HCT116 (cell line): ENCODE measurements around the gene CDKAL1. TPM values are rescaled to one million over a fixed set of nuclear protein-coding genes. Genes with fewer than 3 reads are reported as not detected.

Source experiments
- ATAC-seq: fragments of 200-7000 bp; cut with Tn5 transposase; 2 replicates; pipeline ENCODE4 v1.9.1; 2020; ENCODE audit warnings: mild to moderate bottlenecking, moderate library complexity
- BruUV-seq: library from RNA; stranded (reverse); fragments of 400-500 nt; replicated peaks from 2 replicates; lab custom pipeline; 2021; lab: Mats Ljungman, UMichigan
- CTCF ChIA-PET: fragments of 300-600 bp; sonication (Branson Sonifier 250); formaldehyde crosslinking; loops from one replicate; lab custom pipeline; 2021; ENCODE audit warnings: antibody characterized with exemption; lab: Charles Lee
- POLR2A ChIA-PET: fragments of 300-600, 350-600 bp; sonication (Branson Sonifier 250); formaldehyde crosslinking; loops from one replicate; lab custom pipeline; 2021; ENCODE audit warnings: antibody characterized with exemption; lab: Charles Lee
- RAD21 ChIA-PET, 2 experiments: fragments of 300-600 bp; sonication (Branson Sonifier 250); formaldehyde crosslinking; loops; one replicate each; lab custom pipeline; 2023; ENCODE audit warnings: low total read pairs in 2 of 2; ENCODE audit not compliant: uncharacterized antibody in 2 of 2, unreplicated experiment in 2 of 2, low non-redundant PET in 1 of 2; lab: Charles Lee
- DNase-seq: peaks from one replicate; pipeline ENCODE4 v3.0.0-alpha.2; 2010; ENCODE audit warnings: low read depth, low spot score
- H2AFZ ChIP-seq: fragments of 200-600 bp; shearing (Covaris generic), sonication (generic); 2 replicates; pipeline ENCODE4 v1.6.1; 2017; ENCODE audit warnings: low read depth, mixed run types, mixed read lengths, antibody characterized with exemption, low read length; ENCODE audit not compliant: poor library complexity, severe bottlenecking
- H3K27ac ChIP-seq: 2 replicates; pipeline ENCODE4 v1.5.1; 2012; ENCODE audit warnings: low read depth, low read length
- H3K27me3 ChIP-seq: fragments of 200-600 bp; sonication (generic); 2 replicates; pipeline ENCODE4 v1.6.1; 2016; ENCODE audit warnings: mixed run types, low read length, mixed read lengths; ENCODE audit not compliant: insufficient read depth
- H3K36me3 ChIP-seq, 2 experiments: fragments of 200-500 bp in 1 of 2; fragments of 200-600 bp in 1 of 2; sonication (Bioruptor generic) in 1 of 2; sonication (generic) in 1 of 2; 2 replicates each; pipeline versions ENCODE4 v1.5.1 to v1.6.1; 2014 to 2016; ENCODE audit warnings: low read length in 2 of 2, inconsistent platforms in 1 of 2, mixed read lengths in 1 of 2, mixed run types in 1 of 2; ENCODE audit not compliant: insufficient read depth in 2 of 2, control insufficient read depth in 1 of 2
- H3K4me1 ChIP-seq, 2 experiments: fragments of 200-600 bp in 1 of 2; sonication (generic) in 1 of 2; 2 replicates each; pipeline versions ENCODE4 v1.5.1 to v1.6.1; 2012 to 2017; ENCODE audit warnings: low read length in 2 of 2, inconsistent platforms in 1 of 2, mild to moderate bottlenecking in 1 of 2, mixed read lengths in 1 of 2, mixed run types in 1 of 2, moderate library complexity in 1 of 2; ENCODE audit not compliant: insufficient read depth in 2 of 2, control insufficient read depth in 1 of 2
- H3K4me2 ChIP-seq: fragments of 200-600 bp; sonication (generic); 2 replicates; pipeline ENCODE4 v1.6.1; 2017; ENCODE audit warnings: mixed run types, low read length, mixed read lengths
- H3K4me3 ChIP-seq, 2 experiments: fragments of 200-600 bp in 1 of 2; sonication (generic) in 1 of 2; replicated peaks in 1 of 2; 2 replicates each; pipeline ENCODE4 v1.5.1; 2011 to 2016; ENCODE audit warnings: low read length in 2 of 2, control low read depth in 1 of 2, low read depth in 1 of 2, mild to moderate bottlenecking in 1 of 2, mixed read lengths in 1 of 2, mixed run types in 1 of 2
- H3K79me2 ChIP-seq: fragments of 200-600 bp; sonication (generic); 2 replicates; pipeline ENCODE4 v1.6.1; 2017; ENCODE audit warnings: mild to moderate bottlenecking, mixed run types, low read length, moderate library complexity, mixed read lengths; ENCODE audit not compliant: insufficient read depth
- H3K9ac ChIP-seq: fragments of 200-600 bp; sonication (generic); 2 replicates; pipeline ENCODE4 v1.6.1; 2016; ENCODE audit warnings: low read length, mixed read lengths
- H3K9me2 ChIP-seq: fragments of 200-600 bp; sonication (generic), shearing (Covaris generic); 2 replicates; pipeline ENCODE4 v1.6.1; 2017; ENCODE audit warnings: mixed run types, mild to moderate bottlenecking, moderate library complexity; ENCODE audit not compliant: insufficient read depth
- H3K9me3 ChIP-seq, 2 experiments: fragments of 200-500 bp in 1 of 2; fragments of 200-600 bp in 1 of 2; sonication (Bioruptor generic) in 1 of 2; sonication (generic) in 1 of 2; 2 replicates each; pipeline ENCODE4 v1.6.1; 2014 to 2017; ENCODE audit warnings: low read length in 2 of 2, mixed read lengths in 2 of 2, inconsistent platforms in 1 of 2, low read depth in 1 of 2, mild to moderate bottlenecking in 1 of 2, mixed run types in 1 of 2, moderate library complexity in 1 of 2; ENCODE audit not compliant: control insufficient read depth in 1 of 2, insufficient read depth in 1 of 2
- H4K20me1 ChIP-seq: fragments of 200-600 bp; sonication (generic), shearing (Covaris generic); 2 replicates; pipeline ENCODE4 v1.6.1; 2017; ENCODE audit warnings: mixed run types, mild to moderate bottlenecking, moderate library complexity; ENCODE audit not compliant: insufficient read depth
- CBX3 ChIP-seq: IDR thresholded peaks from 2 replicates; pipeline ENCODE4 v1.6.1; 2012; ENCODE audit warnings: low read depth
- CEBPB ChIP-seq: IDR thresholded peaks from 2 replicates; pipeline ENCODE4 v1.6.1; 2012; ENCODE audit warnings: low read depth
- ELF1 ChIP-seq: IDR thresholded peaks from 2 replicates; pipeline ENCODE4 v1.6.1; 2012; ENCODE audit warnings: low read depth, borderline replicate concordance
- EZH2 ChIP-seq: fragments of 200-600 bp; sonication (generic); IDR thresholded peaks from 2 replicates; pipeline ENCODE4 v1.6.1; 2017; ENCODE audit warnings: antibody characterized with exemption, mixed run types
- EZH2phosphoT487 ChIP-seq: fragments of 200-600 bp; IDR thresholded peaks from 2 replicates; pipeline ENCODE4 v1.6.1; 2018; ENCODE audit warnings: antibody characterized with exemption, borderline replicate concordance
- POLR2AphosphoS5 ChIP-seq: IDR thresholded peaks from 2 replicates; pipeline ENCODE4 v1.6.1; 2011; ENCODE audit warnings: mild to moderate bottlenecking, low read depth, low read length, moderate library complexity
- RAD21 ChIP-seq: IDR thresholded peaks from 2 replicates; pipeline ENCODE4 v1.6.1; 2012; ENCODE audit warnings: low read depth, mild to moderate bottlenecking
- SP1 ChIP-seq: IDR thresholded peaks from 2 replicates; pipeline ENCODE4 v1.6.1; 2012; ENCODE audit warnings: low read depth
- SRF ChIP-seq: IDR thresholded peaks from 2 replicates; pipeline ENCODE4 v1.6.1; 2012; ENCODE audit warnings: low read depth
- YY1 ChIP-seq: IDR thresholded peaks from 2 replicates; pipeline ENCODE4 v1.6.1; 2011; ENCODE audit warnings: low read length, low read depth, moderate library complexity, mild to moderate bottlenecking; ENCODE audit not compliant: insufficient replicate concordance; ENCODE audit errors: extremely low read depth
- ZFX ChIP-seq: fragments of 450-650 bp; IDR thresholded peaks from 2 replicates; pipeline ENCODE4 v1.6.1; 2017
- ZNF274 ChIP-seq: fragments of 200-500 bp; sonication (Bioruptor generic); IDR thresholded peaks from 2 replicates; pipeline ENCODE4 v1.6.1; 2014; ENCODE audit warnings: mild to moderate bottlenecking, low read depth, low read length, inconsistent platforms
- intact Hi-C: fragments of 100-400 bp; cut with micrococcal nuclease; formaldehyde crosslinking; loops from 2 replicates; pipeline ENCODE4 v1.10.0; 2022
- total RNA-seq: library from RNA; stranded (reverse); gene quantifications from one replicate; pipeline ENCODE4 v1.2.1, GENCODE V29; 2021; ENCODE audit not compliant: unreplicated experiment
- TF ChIP-seq, protein P1 (sequence below), 3 experiments: fragments of 200-600 bp in 1 of 3; sonication (generic) in 1 of 3; IDR thresholded peaks in 2 of 3; conservative IDR thresholded peaks in 1 of 3; 2 replicates each; pipeline ENCODE4 v1.5.1; 2012 to 2017; ENCODE audit warnings: low read depth in 2 of 3, low read length in 2 of 3, antibody characterized with exemption in 1 of 3, borderline replicate concordance in 1 of 3, control low read depth in 1 of 3, mild to moderate bottlenecking in 1 of 3, mixed read lengths in 1 of 3, mixed run types in 1 of 3, moderate library complexity in 1 of 3; ENCODE audit not compliant: insufficient read depth in 1 of 3
- TF ChIP-seq, protein P2 (sequence below): IDR thresholded peaks from 2 replicates; pipeline ENCODE4 v1.6.1; 2012
- TF ChIP-seq, protein P3 (sequence below): IDR thresholded peaks from 2 replicates; pipeline ENCODE4 v1.6.1; 2012; ENCODE audit warnings: low read depth
- TF ChIP-seq, protein P4 (sequence below): IDR thresholded peaks from 2 replicates; pipeline ENCODE4 v1.6.1; 2011; ENCODE audit warnings: mild to moderate bottlenecking, low read length, moderate library complexity; ENCODE audit not compliant: insufficient replicate concordance; ENCODE audit errors: extremely low read depth

CDKAL1 gene
- total RNA-seq, 1 experiment from 2014 or later = 14.9 TPM

DNA sequence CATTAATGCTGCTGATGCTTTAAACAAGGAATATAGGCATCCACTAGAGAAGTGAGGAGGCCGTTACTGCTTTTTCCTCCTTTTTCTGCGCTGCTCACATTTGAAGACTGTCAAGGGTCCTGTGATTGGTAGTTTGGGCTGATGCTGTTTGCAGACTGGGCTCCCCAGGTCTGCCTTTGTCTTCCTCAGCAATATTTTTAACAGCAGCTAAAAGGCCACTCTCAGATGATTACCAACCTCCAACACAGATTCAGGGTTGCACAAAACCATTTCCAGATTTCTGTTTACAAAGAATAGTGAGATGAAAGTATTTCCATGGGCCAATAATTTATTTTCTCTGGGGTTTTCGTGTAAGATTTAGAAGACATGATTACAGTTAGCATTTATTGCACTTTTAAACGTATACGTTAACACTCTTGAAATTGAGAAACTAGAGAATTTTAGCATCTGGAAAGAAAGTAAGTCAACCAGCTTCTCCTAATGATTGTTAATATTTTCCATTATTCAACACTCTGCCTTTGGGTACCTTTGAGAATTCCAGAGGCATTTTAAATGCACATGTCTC, 584.0 kb downstream of the CDKAL1 start:
- TF ChIP-seq EZH2phosphoT487 (no peak), YY1 (no peak), CEBPB (no peak), SRF (no peak), EZH2 (no peak), POLR2AphosphoS5 (no peak), ZFX (no peak), CBX3 (no peak), ELF1 (no peak), ZNF274 (no peak), RAD21 (no peak), SP1 (no peak)
- TF ChIP-seq, protein P1, sequence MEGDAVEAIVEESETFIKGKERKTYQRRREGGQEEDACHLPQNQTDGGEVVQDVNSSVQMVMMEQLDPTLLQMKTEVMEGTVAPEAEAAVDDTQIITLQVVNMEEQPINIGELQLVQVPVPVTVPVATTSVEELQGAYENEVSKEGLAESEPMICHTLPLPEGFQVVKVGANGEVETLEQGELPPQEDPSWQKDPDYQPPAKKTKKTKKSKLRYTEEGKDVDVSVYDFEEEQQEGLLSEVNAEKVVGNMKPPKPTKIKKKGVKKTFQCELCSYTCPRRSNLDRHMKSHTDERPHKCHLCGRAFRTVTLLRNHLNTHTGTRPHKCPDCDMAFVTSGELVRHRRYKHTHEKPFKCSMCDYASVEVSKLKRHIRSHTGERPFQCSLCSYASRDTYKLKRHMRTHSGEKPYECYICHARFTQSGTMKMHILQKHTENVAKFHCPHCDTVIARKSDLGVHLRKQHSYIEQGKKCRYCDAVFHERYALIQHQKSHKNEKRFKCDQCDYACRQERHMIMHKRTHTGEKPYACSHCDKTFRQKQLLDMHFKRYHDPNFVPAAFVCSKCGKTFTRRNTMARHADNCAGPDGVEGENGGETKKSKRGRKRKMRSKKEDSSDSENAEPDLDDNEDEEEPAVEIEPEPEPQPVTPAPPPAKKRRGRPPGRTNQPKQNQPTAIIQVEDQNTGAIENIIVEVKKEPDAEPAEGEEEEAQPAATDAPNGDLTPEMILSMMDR (IDR thresholded peaks at IDR 0.05 in 2 of 3, conservative IDR thresholded peaks at IDR 0.05 in 1 of 3; ENCODE audit: borderline replicate concordance in 1 of 3, insufficient read depth in 1 of 3, low read depth in 2 of 3, low read length in 2 of 3) = no peak
- TF ChIP-seq, protein P2, sequence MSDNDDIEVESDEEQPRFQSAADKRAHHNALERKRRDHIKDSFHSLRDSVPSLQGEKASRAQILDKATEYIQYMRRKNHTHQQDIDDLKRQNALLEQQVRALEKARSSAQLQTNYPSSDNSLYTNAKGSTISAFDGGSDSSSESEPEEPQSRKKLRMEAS = no peak
- TF ChIP-seq, protein P3, sequence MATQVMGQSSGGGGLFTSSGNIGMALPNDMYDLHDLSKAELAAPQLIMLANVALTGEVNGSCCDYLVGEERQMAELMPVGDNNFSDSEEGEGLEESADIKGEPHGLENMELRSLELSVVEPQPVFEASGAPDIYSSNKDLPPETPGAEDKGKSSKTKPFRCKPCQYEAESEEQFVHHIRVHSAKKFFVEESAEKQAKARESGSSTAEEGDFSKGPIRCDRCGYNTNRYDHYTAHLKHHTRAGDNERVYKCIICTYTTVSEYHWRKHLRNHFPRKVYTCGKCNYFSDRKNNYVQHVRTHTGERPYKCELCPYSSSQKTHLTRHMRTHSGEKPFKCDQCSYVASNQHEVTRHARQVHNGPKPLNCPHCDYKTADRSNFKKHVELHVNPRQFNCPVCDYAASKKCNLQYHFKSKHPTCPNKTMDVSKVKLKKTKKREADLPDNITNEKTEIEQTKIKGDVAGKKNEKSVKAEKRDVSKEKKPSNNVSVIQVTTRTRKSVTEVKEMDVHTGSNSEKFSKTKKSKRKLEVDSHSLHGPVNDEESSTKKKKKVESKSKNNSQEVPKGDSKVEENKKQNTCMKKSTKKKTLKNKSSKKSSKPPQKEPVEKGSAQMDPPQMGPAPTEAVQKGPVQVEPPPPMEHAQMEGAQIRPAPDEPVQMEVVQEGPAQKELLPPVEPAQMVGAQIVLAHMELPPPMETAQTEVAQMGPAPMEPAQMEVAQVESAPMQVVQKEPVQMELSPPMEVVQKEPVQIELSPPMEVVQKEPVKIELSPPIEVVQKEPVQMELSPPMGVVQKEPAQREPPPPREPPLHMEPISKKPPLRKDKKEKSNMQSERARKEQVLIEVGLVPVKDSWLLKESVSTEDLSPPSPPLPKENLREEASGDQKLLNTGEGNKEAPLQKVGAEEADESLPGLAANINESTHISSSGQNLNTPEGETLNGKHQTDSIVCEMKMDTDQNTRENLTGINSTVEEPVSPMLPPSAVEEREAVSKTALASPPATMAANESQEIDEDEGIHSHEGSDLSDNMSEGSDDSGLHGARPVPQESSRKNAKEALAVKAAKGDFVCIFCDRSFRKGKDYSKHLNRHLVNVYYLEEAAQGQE = no peak
- TF ChIP-seq, protein P4, sequence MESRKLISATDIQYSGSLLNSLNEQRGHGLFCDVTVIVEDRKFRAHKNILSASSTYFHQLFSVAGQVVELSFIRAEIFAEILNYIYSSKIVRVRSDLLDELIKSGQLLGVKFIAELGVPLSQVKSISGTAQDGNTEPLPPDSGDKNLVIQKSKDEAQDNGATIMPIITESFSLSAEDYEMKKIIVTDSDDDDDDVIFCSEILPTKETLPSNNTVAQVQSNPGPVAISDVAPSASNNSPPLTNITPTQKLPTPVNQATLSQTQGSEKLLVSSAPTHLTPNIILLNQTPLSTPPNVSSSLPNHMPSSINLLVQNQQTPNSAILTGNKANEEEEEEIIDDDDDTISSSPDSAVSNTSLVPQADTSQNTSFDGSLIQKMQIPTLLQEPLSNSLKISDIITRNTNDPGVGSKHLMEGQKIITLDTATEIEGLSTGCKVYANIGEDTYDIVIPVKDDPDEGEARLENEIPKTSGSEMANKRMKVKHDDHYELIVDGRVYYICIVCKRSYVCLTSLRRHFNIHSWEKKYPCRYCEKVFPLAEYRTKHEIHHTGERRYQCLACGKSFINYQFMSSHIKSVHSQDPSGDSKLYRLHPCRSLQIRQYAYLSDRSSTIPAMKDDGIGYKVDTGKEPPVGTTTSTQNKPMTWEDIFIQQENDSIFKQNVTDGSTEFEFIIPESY = no peak
- TF ChIP-seq, all 23 proteins: peak for 0
- no peak overlapping the region for H3K4me2 ChIP-seq
- ChIA-PET RAD21 (no interaction called here), POLR2A (interaction anchor here (0.8 kb wide), 1 partner anchor 8 kb away, joined by 4 read pairs; no protein-coding TSS in a partner anchor), CTCF (no interaction called here)
- H4K20me1 ChIP-seq = no peaks in the 10 kb centered on the region
- no peak overlapping the region for H3K4me3 ChIP-seq
- H3K27me3 ChIP-seq = no peaks in the 10 kb centered on the region
- intact Hi-C loops = loop anchor here (10.0 kb wide), 1 partner anchor 467 kb away; no protein-coding TSS in a partner anchor
- no peak for DNase-seq
- H3K9ac ChIP-seq = no peak overlapping the region
- BruUV-seq = no TSS peak
- H3K79me2 ChIP-seq = no peaks in the 10 kb centered on the region
- peaks cover 0 to 22% of the 10 kb centered on the region in 2 experiments; a peak in 3 of 4 replicates for H3K4me1 ChIP-seq
- H3K36me3 ChIP-seq = no peaks in the 10 kb centered on the region
- no peak overlapping the region for H3K27ac ChIP-seq
- H2AFZ ChIP-seq = no peak overlapping the region
- 0 out of 2 replicates have a peak, but pooled peaks cover 3% of the 10 kb centered on the region for H3K9me2 ChIP-seq
- H3K9me3 ChIP-seq = no peaks in the 10 kb centered on the region
- no peak for ATAC-seq
